ENCODE results near the gene TRMT61A. TPM values are rescaled to one million over a fixed set of nuclear protein-coding genes. Genes with fewer than 3 reads are reported as not detected.
A peak's percentile ranks its signal among the peaks of the same experiment; 100 is the strongest.

TRMT61A gene
- total RNA-seq, 2 donors from 2014 or later = 8.2 to 8.3 TPM

GRCh38 chr14:103514596-103515421 lies 14.2 kb upstream of the TRMT61A start:
- H3K27ac Mint-ChIP-seq = no peak overlapping the region
- H3K9me3 ChIP-seq (ENCODE audit: control insufficient read depth, low read length, poor library complexity, severe bottlenecking) = no peaks in the 10 kb centered on the region
- DNase-seq = no peak
- no peak for ATAC-seq
- no peak overlapping the region for H3K4me3 Mint-ChIP-seq
- H3K4me1 Mint-ChIP-seq = peaks cover 14% of the 10 kb centered on the region
- no peaks in the 10 kb centered on the region for H3K27me3 Mint-ChIP-seq
- H3K36me3 Mint-ChIP-seq (ENCODE audit: low read depth) = no peaks in the 10 kb centered on the region

GRCh38 chr14:103516426-103517173 lies 12.4 kb upstream of the TRMT61A start:
- H3K4me1 Mint-ChIP-seq = peaks cover 14% of the 10 kb centered on the region
- H3K36me3 Mint-ChIP-seq (ENCODE audit: low read depth) = no peaks in the 10 kb centered on the region
- H3K27me3 Mint-ChIP-seq = no peaks in the 10 kb centered on the region
- ATAC-seq (no peak), DNase-seq (no peak)
- no peaks in the 10 kb centered on the region for H3K9me3 ChIP-seq (ENCODE audit: control insufficient read depth, low read length, poor library complexity, severe bottlenecking)
- H3K27ac Mint-ChIP-seq = peak overlapping the region; percentile 32
- no peak overlapping the region for H3K4me3 Mint-ChIP-seq

GRCh38 chr14:103517174-103517566 lies 11.8 kb upstream of the TRMT61A start:
- peak overlapping the region; percentile 32 for H3K27ac Mint-ChIP-seq
- H3K4me1 Mint-ChIP-seq = peaks cover 14% of the 10 kb centered on the region
- ATAC-seq (no peak), DNase-seq (no peak)
- H3K9me3 ChIP-seq (ENCODE audit: control insufficient read depth, low read length, poor library complexity, severe bottlenecking) = no peaks in the 10 kb centered on the region
- no peaks in the 10 kb centered on the region for H3K36me3 Mint-ChIP-seq (ENCODE audit: low read depth)
- H3K4me3 Mint-ChIP-seq = no peak overlapping the region
- no peaks in the 10 kb centered on the region for H3K27me3 Mint-ChIP-seq

- no peak overlapping the region for H3K4me3 Mint-ChIP-seq
- H3K9me3 ChIP-seq (ENCODE audit: control insufficient read depth, low read length, poor library complexity, severe bottlenecking) = no peaks in the 10 kb centered on the region
- DNase-seq (no peak), ATAC-seq (no peak)
- no peaks in the 10 kb centered on the region for H3K36me3 Mint-ChIP-seq (ENCODE audit: low read depth)
- H3K27ac Mint-ChIP-seq = no peak overlapping the region
- peaks cover 11% of the 10 kb centered on the region for H3K4me1 Mint-ChIP-seq
- H3K27me3 Mint-ChIP-seq = no peaks in the 10 kb centered on the region
These were observed 11.1 kb upstream of the TRMT61A start for GRCh38 chr14:103517721-103518421.

- Mint-ChIP-seq H3K27ac (no peak overlapping the region), H3K36me3 (ENCODE audit: low read depth) (no peaks in the 10 kb centered on the region), H3K27me3 (no peaks in the 10 kb centered on the region), H3K4me1 (peaks cover 11% of the 10 kb centered on the region), H3K4me3 (peak overlapping the region; percentile 28)
- DNase-seq (peak; percentile 44 to 59 (median 49)), ATAC-seq (peak; percentile 40)
- H3K9me3 ChIP-seq (ENCODE audit: control insufficient read depth, low read length, poor library complexity, severe bottlenecking) = no peaks in the 10 kb centered on the region
These were observed 10.5 kb upstream of the TRMT61A start for GRCh38 chr14:103518422-103519042.

GRCh38 chr14:103519043-103519836 lies 9.8 kb upstream of the TRMT61A start:
- Mint-ChIP-seq H3K36me3 (ENCODE audit: low read depth) (no peaks in the 10 kb centered on the region), H3K4me3 (peak overlapping the region; percentile 28), H3K27me3 (no peaks in the 10 kb centered on the region), H3K27ac (peak overlapping the region; percentile 62), H3K4me1 (peaks cover 11% of the 10 kb centered on the region)
- H3K9me3 ChIP-seq (ENCODE audit: control insufficient read depth, low read length, poor library complexity, severe bottlenecking) = no peaks in the 10 kb centered on the region
- DNase-seq (peak in 1 of 3 donors; percentile 5), ATAC-seq (no peak)

- no peaks in the 10 kb centered on the region for H3K27me3 Mint-ChIP-seq
- no peaks in the 10 kb centered on the region for H3K9me3 ChIP-seq (ENCODE audit: control insufficient read depth, low read length, poor library complexity, severe bottlenecking)
- H3K36me3 Mint-ChIP-seq (ENCODE audit: low read depth) = no peaks in the 10 kb centered on the region
- H3K27ac Mint-ChIP-seq = peak overlapping the region; percentile 62
- DNase-seq (peak in 1 of 3 donors; percentile 8), ATAC-seq (no peak)
- no peak overlapping the region for H3K4me3 Mint-ChIP-seq
- peaks cover 9% of the 10 kb centered on the region for H3K4me1 Mint-ChIP-seq
These were observed 9.2 kb upstream of the TRMT61A start for GRCh38 chr14:103519837-103520212.

- no peaks in the 10 kb centered on the region for H3K9me3 ChIP-seq (ENCODE audit: control insufficient read depth, low read length, poor library complexity, severe bottlenecking)
- Mint-ChIP-seq H3K36me3 (ENCODE audit: low read depth) (no peaks in the 10 kb centered on the region), H3K27ac (no peak overlapping the region), H3K27me3 (no peaks in the 10 kb centered on the region), H3K4me3 (peak overlapping the region; percentile 63), H3K4me1 (peaks cover 9% of the 10 kb centered on the region)
- no peak for ATAC-seq
- DNase-seq = peak in 1 of 3 donors; percentile 8
These were observed 8.7 kb upstream of the TRMT61A start for GRCh38 chr14:103520269-103520656.

GRCh38 chr14:103520657-103521437 lies 8.1 kb upstream of the TRMT61A start:
- Mint-ChIP-seq H3K27ac (no peak overlapping the region), H3K27me3 (no peaks in the 10 kb centered on the region), H3K4me3 (peak overlapping the region; percentile 63), H3K36me3 (ENCODE audit: low read depth) (no peaks in the 10 kb centered on the region), H3K4me1 (peaks cover 10% of the 10 kb centered on the region)
- H3K9me3 ChIP-seq (ENCODE audit: control insufficient read depth, low read length, poor library complexity, severe bottlenecking) = no peaks in the 10 kb centered on the region
- DNase-seq = peak; percentile 52 to 65 (median 62)
- peak; percentile 77 for ATAC-seq

- no peak overlapping the region for H3K27ac Mint-ChIP-seq
- no peaks in the 10 kb centered on the region for H3K36me3 Mint-ChIP-seq (ENCODE audit: low read depth)
- H3K9me3 ChIP-seq (ENCODE audit: control insufficient read depth, low read length, poor library complexity, severe bottlenecking) = no peaks in the 10 kb centered on the region
- peak overlapping the region; percentile 63 for H3K4me3 Mint-ChIP-seq
- peak in 1 of 3 donors; percentile 19 for DNase-seq
- no peaks in the 10 kb centered on the region for H3K27me3 Mint-ChIP-seq
- peaks cover 12% of the 10 kb centered on the region for H3K4me1 Mint-ChIP-seq
- peak; percentile 33 for ATAC-seq
These were observed 7.5 kb upstream of the TRMT61A start for GRCh38 chr14:103521438-103521950.

- no peak for DNase-seq
- ATAC-seq = peak; percentile 16
- H3K27ac Mint-ChIP-seq = no peak overlapping the region
- H3K4me3 Mint-ChIP-seq = peak overlapping the region; percentile 63
- peaks cover 13% of the 10 kb centered on the region for H3K4me1 Mint-ChIP-seq
- H3K36me3 Mint-ChIP-seq (ENCODE audit: low read depth) = no peaks in the 10 kb centered on the region
- no peaks in the 10 kb centered on the region for H3K27me3 Mint-ChIP-seq
- no peaks in the 10 kb centered on the region for H3K9me3 ChIP-seq (ENCODE audit: control insufficient read depth, low read length, poor library complexity, severe bottlenecking)
These were observed 6.9 kb upstream of the TRMT61A start for GRCh38 chr14:103521951-103522563.

All from T-helper 17 cell (primary cell).